Right ventricle myocardium superior (tissue), 1 donor: ENCODE measurements around the gene ACRV1. TPM values are rescaled to one million over a fixed set of nuclear protein-coding genes. Genes with fewer than 3 reads are reported as not detected.
"Not testable (repeated sequence)": the region's sequence is repeated elsewhere in the genome, so short reads cannot be mapped to it uniquely, and the experiment has no call there.

Experiments used
- ATAC-seq: fragments of 200-7000 bp; cut with Tn5 transposase; one replicate; pipeline ENCODE4 v1.9.1; 2020; ENCODE audit warnings: mild to moderate bottlenecking; ENCODE audit not compliant: poor library complexity
- DNase-seq: peaks from one replicate; pipeline ENCODE4 v3.0.0-alpha.2; 2020
- intact Hi-C: fragments of 100-400 bp; cut with DNase I; formaldehyde crosslinking; loops from one replicate; pipeline ENCODE4 v1.11.2; 2022
- long read RNA-seq: library from polyadenylated mRNA; unstranded; transcript quantifications from one replicate; pipeline ENCODE4 v2.0.0, GENCODE V29; 2021
- total RNA-seq: library from RNA; stranded (reverse); fragmentation: NEBNext Ultra II Directional; extraction: Animal tissue kit (Norgen Biotek cat#: 25700); gene quantifications from one replicate; pipeline ENCODE4 v1.2.1, GENCODE V29; 2021
- donor health status: DM: no; HTN: yes; CAD: no; lungs with severe emphysema.

ACRV1 gene, protein sequence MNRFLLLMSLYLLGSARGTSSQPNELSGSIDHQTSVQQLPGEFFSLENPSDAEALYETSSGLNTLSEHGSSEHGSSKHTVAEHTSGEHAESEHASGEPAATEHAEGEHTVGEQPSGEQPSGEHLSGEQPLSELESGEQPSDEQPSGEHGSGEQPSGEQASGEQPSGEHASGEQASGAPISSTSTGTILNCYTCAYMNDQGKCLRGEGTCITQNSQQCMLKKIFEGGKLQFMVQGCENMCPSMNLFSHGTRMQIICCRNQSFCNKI
- not detected for total RNA-seq
- long read RNA-seq: 0 reads

GRCh38 chr11:125680747-125681146, at the start of gene ACRV1:
TSS of gene ACRV1 (minus strand) at chr11:125680847. CDS start at chr11:125680780, 67 bp downstream.
- ATAC-seq (no peak), DNase-seq (no peak)
- intact Hi-C loops: no loop called here

DNA sequence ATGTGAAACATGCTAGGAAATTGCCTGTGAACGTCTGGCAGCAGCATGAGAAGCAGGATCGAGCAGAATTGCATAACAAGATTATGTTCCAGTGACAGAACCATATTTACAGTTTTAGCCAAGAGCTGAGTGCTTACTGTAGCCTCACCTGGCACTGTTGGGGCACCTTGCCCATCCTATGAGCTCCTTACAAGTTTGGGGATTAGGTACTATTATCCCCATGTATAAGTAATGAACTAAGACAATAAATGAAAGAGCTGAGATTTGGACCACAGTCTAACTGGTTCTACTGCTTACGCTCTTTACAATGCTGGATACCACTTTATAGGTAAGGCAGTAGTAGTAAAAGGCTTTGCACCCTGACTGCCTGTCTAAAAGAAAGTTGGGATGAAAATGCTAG, 48.3 kb upstream of the ACRV1 start:
- DNase-seq: no peak
- intact Hi-C loops: no loop called here
- no peak for ATAC-seq

DNA sequence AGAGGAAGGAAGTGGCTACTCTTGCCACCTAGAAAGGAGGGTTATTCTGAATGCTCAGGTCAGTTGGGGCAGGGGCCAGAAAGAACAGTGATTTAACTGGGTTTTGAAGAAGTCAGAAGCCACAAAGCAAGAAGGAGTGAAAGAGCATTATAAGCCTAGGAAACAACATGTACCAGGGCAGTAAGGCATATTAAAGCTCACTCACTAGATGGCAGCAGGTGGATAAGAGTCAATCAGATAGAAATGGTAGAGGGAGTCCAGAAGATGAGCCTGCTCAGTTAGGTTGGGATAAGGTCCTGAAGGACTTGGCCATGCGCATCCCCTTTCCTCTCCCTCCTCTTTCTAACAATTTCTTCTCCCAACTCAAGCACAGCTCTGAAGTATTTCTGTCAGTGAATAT, 43.5 kb upstream of the ACRV1 start:
- ATAC-seq: no peak
- DNase-seq: no peak
- intact Hi-C loops: no loop called here

GRCh38 chr11:125720781-125721180, 40.1 kb upstream of the ACRV1 start:
- no peak for DNase-seq
- intact Hi-C loops: no loop called here
- no peak for ATAC-seq

DNA sequence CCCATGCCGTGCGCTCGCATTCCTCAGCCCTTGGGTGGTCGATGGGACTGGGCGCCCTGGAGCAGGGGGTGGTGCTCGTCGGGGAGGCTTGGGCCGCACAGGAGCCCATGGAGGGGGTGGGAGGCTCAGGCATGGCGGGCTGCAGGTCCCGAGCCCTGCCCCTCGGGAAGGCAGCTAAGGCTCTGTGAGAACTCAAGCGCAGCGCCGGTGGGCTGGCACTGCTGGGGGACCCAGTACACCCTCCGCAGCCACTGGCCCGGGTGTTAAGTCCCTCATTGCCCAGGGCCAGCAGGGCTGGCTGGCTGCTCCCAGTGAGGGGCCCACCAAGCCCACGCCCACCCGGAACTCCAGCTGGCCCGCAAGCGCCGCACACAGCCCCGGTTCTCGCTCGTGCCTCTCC, 24.0 kb upstream of the ACRV1 start:
- DNase-seq, intact Hi-C loops, ATAC-seq: not testable (repeated sequence)

DNA sequence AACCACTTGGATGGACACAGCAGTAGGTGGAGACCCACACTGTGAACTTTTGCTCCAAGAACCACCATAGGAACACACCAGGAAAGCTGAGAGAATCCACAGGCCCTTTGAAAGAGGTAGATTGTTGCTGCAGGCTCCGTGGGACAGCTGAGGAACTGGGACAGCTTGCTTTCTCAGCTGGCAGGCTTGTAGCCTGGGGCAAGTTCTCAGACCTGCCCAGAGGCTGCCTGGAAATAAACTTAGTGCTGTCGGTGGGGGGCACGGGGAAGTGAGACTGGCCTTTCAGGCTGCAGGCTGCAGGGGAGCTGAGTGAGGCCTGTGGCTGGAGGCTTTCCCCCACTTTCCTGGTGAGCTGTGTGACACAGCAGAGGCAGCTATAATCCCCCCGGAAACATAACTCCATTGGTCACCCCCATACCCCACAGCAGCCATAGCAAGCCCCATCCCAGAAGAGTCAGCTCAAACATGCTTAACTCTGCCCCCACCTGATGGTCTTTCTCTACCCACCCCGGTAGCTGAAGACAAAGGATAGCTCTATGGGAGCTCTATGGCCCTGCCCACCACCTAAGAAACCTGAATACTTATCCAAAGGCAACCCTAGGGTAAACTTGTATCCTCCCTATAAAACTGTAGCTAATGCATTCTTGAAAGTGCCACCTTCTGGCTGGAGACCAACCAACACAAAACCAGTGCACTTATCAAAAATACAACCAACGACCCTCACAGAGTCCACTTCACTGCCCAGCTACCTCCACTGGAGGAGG, 21.4 kb upstream of the ACRV1 start:
- DNase-seq: no peak
- intact Hi-C loops: no loop called here
- ATAC-seq: no peak

- intact Hi-C loops: no loop called here
- DNase-seq: no peak
- no peak for ATAC-seq
Measured at GRCh38 chr11:125701018-125701610, 20.5 kb upstream of the ACRV1 start.

GRCh38 chr11:125694951-125695350, 14.3 kb upstream of the ACRV1 start:
- no peak for ATAC-seq

GRCh38 chr11:125692887-125693286, 12.2 kb upstream of the ACRV1 start:
- ATAC-seq (no peak), DNase-seq (no peak)
- intact Hi-C loops: no loop called here

More at GRCh38 chr11:125694951-125695350, 14.3 kb upstream of the ACRV1 start:
- intact Hi-C loops: no loop called here
- DNase-seq: no peak

GRCh38 chr11:125690006-125690405, 9.4 kb upstream of the ACRV1 start:
- intact Hi-C loops: no loop called here
- ATAC-seq (no peak), DNase-seq (no peak)

GRCh38 chr11:125689274-125689859, 8.7 kb upstream of the ACRV1 start:
- DNase-seq (no peak), ATAC-seq (no peak)
- intact Hi-C loops: no loop called here

GRCh38 chr11:125688632-125689031, 8.0 kb upstream of the ACRV1 start:
- no peak for ATAC-seq
- no peak for DNase-seq
- intact Hi-C loops: no loop called here

DNA sequence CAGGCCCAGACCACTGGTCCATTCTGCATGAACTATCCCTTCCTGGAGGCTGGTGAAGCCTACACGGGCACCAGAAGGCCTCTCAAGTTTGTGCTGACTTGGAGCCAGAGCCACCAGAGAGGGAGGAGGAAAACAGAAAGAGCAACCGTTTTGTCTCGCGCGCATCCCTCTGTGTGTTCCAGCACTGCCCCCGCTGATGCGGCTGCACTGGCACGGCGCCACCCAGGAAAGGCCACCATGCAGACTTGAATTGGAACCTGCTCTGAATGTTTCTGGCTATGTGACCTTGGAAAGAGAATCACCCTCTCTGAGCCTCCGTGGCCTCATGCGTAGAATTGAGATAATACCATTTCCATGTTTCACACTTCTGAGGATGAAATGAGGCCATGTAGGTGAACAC, 7.4 kb upstream of the ACRV1 start:
- intact Hi-C loops: no loop called here
- ATAC-seq (no peak), DNase-seq (no peak)

GRCh38 chr11:125685228-125685627, 4.6 kb upstream of the ACRV1 start:
- ATAC-seq (no peak), DNase-seq (no peak)
- intact Hi-C loops: no loop called here

DNA sequence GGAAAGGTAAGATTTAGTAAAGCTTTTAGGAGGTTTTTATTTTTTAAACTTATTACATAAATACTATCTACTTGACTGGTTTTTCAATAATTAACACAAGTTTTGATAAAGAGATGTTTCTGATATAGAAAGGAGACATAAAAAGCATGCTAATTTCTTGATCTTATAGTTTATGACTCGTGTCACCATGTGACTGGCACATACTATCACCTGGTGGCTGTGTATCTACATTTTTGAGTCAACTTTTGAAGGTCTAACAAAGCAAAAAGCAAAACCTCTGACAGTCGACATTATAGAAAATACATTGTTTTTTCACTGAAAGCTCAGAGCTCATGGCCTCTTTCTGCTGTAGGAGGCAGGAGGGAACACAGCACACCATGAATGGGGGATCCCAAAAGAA, 810 bp downstream of the ACRV1 start:
- no peak for ATAC-seq
- intact Hi-C loops: no loop called here
- no peak for DNase-seq

GRCh38 chr11:125679397-125679796, 1.2 kb downstream of the ACRV1 start:
- intact Hi-C loops: no loop called here

DNA sequence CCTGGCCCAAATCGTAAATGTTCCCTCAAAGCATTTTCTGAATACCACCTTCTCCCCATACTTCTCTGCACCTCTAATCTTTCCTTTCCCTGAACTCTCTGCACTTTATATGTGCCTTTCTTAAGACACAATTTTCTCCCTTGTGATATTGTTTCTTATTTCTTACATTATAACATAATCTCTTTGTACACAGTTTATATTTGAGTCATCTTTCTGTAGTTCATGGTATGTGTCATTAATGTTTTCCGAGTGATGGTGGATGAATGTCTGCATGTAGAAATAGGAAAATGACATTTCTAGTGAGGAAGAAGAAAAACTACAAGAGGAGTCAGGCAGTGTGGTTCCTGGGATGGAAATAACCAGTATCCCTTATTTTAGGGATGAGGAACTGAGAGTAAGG, 5.5 kb downstream of the ACRV1 start:
- no peak for DNase-seq
- intact Hi-C loops: no loop called here
- no peak for ATAC-seq

More at GRCh38 chr11:125679397-125679796, 1.2 kb downstream of the ACRV1 start:
- ATAC-seq: no peak
- no peak for DNase-seq

- intact Hi-C loops: no loop called here
- ATAC-seq (no peak), DNase-seq (no peak)
Measured at GRCh38 chr11:125674210-125674609, 6.4 kb downstream of the ACRV1 start.

DNA sequence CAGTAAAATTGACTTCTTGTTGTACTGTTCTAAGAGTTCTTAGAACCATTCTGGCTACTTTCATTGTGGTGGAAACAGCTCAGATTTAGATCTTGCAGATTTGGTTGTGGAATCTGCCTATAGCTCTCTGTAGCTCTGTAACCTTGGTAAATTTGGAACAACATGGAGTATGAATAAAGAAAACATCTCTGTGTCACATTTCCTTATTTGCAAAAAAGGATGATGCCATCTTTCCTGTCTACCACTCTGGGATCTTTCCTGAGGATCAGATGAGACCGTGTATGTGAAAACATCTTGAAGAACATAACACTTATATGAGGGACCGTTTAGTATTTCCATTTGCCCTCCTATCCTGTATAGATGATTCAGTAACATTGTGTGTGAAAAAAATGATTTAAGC, 9.1 kb downstream of the ACRV1 start:
- DNase-seq (no peak), ATAC-seq (no peak)
- intact Hi-C loops: no loop called here

- intact Hi-C loops: no loop called here
- ATAC-seq (no peak), DNase-seq (no peak)
Measured at GRCh38 chr11:125670172-125670571, 10.5 kb downstream of the ACRV1 start.
